NOMO-1 treated with DMSO at 0.1 percent for 48 hours (cell line): ENCODE results near the gene NOX5.
"Not testable (repeated sequence)": the region's sequence is repeated elsewhere in the genome, so short reads cannot be mapped to it uniquely, and the experiment has no call there.

Source experiments
- DNase-seq: peaks from one replicate; lab custom pipeline; 2025; ENCODE audit not compliant: unreplicated experiment; lab: John Stamatoyannopoulos, UW

Gene NOX5

GRCh38 chr15:69046781-69047180, 32.3 kb downstream of the NOX5 start:
- DNase-seq: no peak

- no peak for DNase-seq
Measured at GRCh38 chr15:69049976-69050375, 35.5 kb downstream of the NOX5 start.

- DNase-seq: no peak
Measured at GRCh38 chr15:69055251-69055650, 40.8 kb downstream of the NOX5 start.

GRCh38 chr15:69056365-69056764, 41.9 kb downstream of the NOX5 start:
- no peak for DNase-seq

GRCh38 chr15:69058830-69059556, 44.5 kb downstream of the NOX5 start:
- peak; percentile 63 for DNase-seq

- no peak for DNase-seq
Measured at GRCh38 chr15:69059557-69059943, 45.1 kb downstream of the NOX5 start.

- DNase-seq: no peak
Measured at GRCh38 chr15:69060041-69060481, 45.6 kb downstream of the NOX5 start.

- no peak for DNase-seq
Measured at GRCh38 chr15:69060744-69061143, 46.2 kb downstream of the NOX5 start.

- DNase-seq: no peak
Measured at GRCh38 chr15:69061414-69061842, 46.9 kb downstream of the NOX5 start.

- DNase-seq: no peak
Measured at GRCh38 chr15:69064649-69065048, 50.2 kb downstream of the NOX5 start.

- no peak for DNase-seq
Measured at GRCh38 chr15:69066007-69066995, 51.8 kb downstream of the NOX5 start.

- no peak for DNase-seq
Measured at GRCh38 chr15:69067296-69067695, 52.8 kb downstream of the NOX5 start.

GRCh38 chr15:69068157-69068556, 53.7 kb downstream of the NOX5 start:
- DNase-seq: no peak

GRCh38 chr15:69069290-69069689, 54.8 kb downstream of the NOX5 start:
- not testable (repeated sequence) for DNase-seq

- DNase-seq: no peak
Measured at GRCh38 chr15:69069996-69070395, 55.5 kb downstream of the NOX5 start.

GRCh38 chr15:69070396-69070795, 55.9 kb downstream of the NOX5 start:
- DNase-seq: no peak

- DNase-seq: no peak
Measured at GRCh38 chr15:69071260-69071659, 56.8 kb downstream of the NOX5 start.

- DNase-seq: no peak
Measured at GRCh38 chr15:69072906-69073305, 58.4 kb downstream of the NOX5 start.

- DNase-seq: peak; percentile 26
Measured at GRCh38 chr15:69074001-69074842, 59.7 kb downstream of the NOX5 start.

- DNase-seq: no peak
Measured at GRCh38 chr15:69074843-69075224, 60.3 kb downstream of the NOX5 start.

- no peak for DNase-seq
Measured at GRCh38 chr15:69075440-69075839, 60.9 kb downstream of the NOX5 start.
